Measurements from ENCODE around the gene SLC35A5.

The SLC35A5 gene

GRCh38 chr3:112633757-112634156 is 71.9 kb downstream of the SLC35A5 start:
- H3K79me2 ChIP-seq (ENCODE audit: control insufficient read depth, low read length): no peaks in the 10 kb centered on the region
- H3K4me3 ChIP-seq (ENCODE audit: low read length): no peak overlapping the region
- no peaks in the 10 kb centered on the region for H3F3A ChIP-seq (ENCODE audit: control insufficient read depth, insufficient read depth)
- H3K4me2 ChIP-seq (ENCODE audit: low read length): no peak overlapping the region
- H4K20me1 ChIP-seq (ENCODE audit: control insufficient read depth, insufficient read depth, low read depth, low read length): no peaks in the 10 kb centered on the region
- H3K9me2 ChIP-seq (replicated peaks; ENCODE audit: control insufficient read depth, low read length): no peaks in the 10 kb centered on the region
- H3K4me1 ChIP-seq (ENCODE audit: control insufficient read depth, low read length): peaks cover 7% of the 10 kb centered on the region; the same call in 1 of the 2 replicates
- TF ChIP-seq EZH2phosphoT487 (IDR thresholded peaks at IDR 0.05; ENCODE audit: borderline replicate concordance, low read length): no peak
- no peak for TF ChIP-seq CTCF (IDR thresholded peaks at IDR 0.05; ENCODE audit: low read depth, low read length, poor library complexity, severe bottlenecking)
- H3K27me3 ChIP-seq (ENCODE audit: control insufficient read depth, low read length): no peaks in the 10 kb centered on the region
- no peaks in the 10 kb centered on the region for H3K36me3 ChIP-seq (ENCODE audit: control insufficient read depth, low read length)
- H3K27ac ChIP-seq (ENCODE audit: low read depth, low read length): no peak overlapping the region
- no peaks in the 10 kb centered on the region for H3K9me3 ChIP-seq (ENCODE audit: control insufficient read depth, insufficient read depth, low read length)

GRCh38 chr3:112634786-112635541 is 73.1 kb downstream of the SLC35A5 start:
- Histone ChIP-seq H3K4me3 (ENCODE audit: low read length) (no peak overlapping the region), H3K4me1 (ENCODE audit: control insufficient read depth, low read length) (peaks cover 7% of the 10 kb centered on the region; the same call in 1 of the 2 replicates), H3K27ac (ENCODE audit: low read depth, low read length) (no peak overlapping the region), H3K36me3 (ENCODE audit: control insufficient read depth, low read length) (no peaks in the 10 kb centered on the region), H3K27me3 (ENCODE audit: control insufficient read depth, low read length) (0 out of 2 replicates have a peak, but pooled peaks cover 1% of the 10 kb centered on the region), H4K20me1 (ENCODE audit: control insufficient read depth, insufficient read depth, low read depth, low read length) (no peaks in the 10 kb centered on the region), H3K9me2 (replicated peaks; ENCODE audit: control insufficient read depth, low read length) (no peaks in the 10 kb centered on the region), H3K79me2 (ENCODE audit: control insufficient read depth, low read length) (no peaks in the 10 kb centered on the region), H3F3A (ENCODE audit: control insufficient read depth, insufficient read depth) (no peaks in the 10 kb centered on the region), H3K9me3 (ENCODE audit: control insufficient read depth, insufficient read depth, low read length) (no peaks in the 10 kb centered on the region), H3K4me2 (ENCODE audit: low read length) (no peak overlapping the region)
- TF ChIP-seq CTCF (IDR thresholded peaks at IDR 0.05; ENCODE audit: low read depth, low read length, poor library complexity, severe bottlenecking) (no peak), EZH2phosphoT487 (IDR thresholded peaks at IDR 0.05; ENCODE audit: borderline replicate concordance, low read length) (no peak)
